GM19468 (cell line): ENCODE data around the gene RNPS1.
"Not testable (repeated sequence)": the region's sequence is repeated elsewhere in the genome, so short reads cannot be mapped to it uniquely, and the experiment has no call there.

Experiments
- ATAC-seq: cut with Tn5 transposase; IDR thresholded peaks from one replicate; pipeline ENCODE4 v1.9.1; 2021; ENCODE audit warnings: mild to moderate bottlenecking, moderate library complexity, moderate number of reproducible peaks; ENCODE audit not compliant: unreplicated experiment; ENCODE audit errors: extremely low read depth

Gene RNPS1

DNA sequence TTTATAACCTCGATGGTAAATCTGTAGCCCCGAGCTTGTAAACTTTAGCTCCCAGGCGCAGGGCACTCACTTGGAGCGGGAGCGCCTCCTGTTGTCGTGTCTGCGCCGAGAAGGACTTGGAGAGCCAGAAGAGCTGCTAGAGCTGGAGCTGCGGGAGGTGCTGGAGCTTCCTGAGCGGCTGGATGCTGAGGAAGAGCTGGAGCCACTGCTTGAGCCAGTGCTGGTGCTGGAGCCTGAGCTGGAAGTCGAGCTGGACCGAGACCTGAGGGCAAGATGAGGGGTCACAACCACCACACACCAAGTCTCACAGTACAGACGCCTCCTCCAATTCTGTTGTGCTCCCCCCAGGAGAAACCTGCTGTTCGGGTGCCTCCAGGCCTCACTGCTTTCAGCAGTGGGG is 4.9 kb downstream of the RNPS1 start:
- not testable (repeated sequence) for ATAC-seq

- ATAC-seq = no peak
Observed at GRCh38 chr16:2260250-2260649, 7.7 kb downstream of the RNPS1 start.

DNA sequence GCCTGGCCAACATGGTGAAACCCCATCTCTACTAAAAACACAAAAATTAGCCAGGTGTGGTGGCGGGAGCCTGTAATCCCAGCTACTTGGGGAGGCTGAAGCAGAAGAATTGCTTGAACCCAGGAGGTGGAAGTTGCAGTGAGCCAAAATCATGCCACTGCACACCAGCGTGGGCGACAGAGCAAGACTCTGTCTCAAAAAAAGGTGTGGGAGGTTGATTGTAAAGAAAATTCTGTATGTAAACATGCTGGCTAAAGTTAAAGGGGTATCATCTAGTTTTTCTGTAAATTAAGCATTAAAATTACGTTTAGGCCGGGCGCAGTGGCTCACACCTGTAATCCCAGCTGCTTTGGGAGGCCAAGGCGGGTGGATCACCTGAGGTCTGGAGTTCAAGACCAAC is 9.4 kb downstream of the RNPS1 start:
- not testable (repeated sequence) for ATAC-seq

GRCh38 chr16:2257726-2258125 is 10.2 kb downstream of the RNPS1 start:
- ATAC-seq = no peak

DNA sequence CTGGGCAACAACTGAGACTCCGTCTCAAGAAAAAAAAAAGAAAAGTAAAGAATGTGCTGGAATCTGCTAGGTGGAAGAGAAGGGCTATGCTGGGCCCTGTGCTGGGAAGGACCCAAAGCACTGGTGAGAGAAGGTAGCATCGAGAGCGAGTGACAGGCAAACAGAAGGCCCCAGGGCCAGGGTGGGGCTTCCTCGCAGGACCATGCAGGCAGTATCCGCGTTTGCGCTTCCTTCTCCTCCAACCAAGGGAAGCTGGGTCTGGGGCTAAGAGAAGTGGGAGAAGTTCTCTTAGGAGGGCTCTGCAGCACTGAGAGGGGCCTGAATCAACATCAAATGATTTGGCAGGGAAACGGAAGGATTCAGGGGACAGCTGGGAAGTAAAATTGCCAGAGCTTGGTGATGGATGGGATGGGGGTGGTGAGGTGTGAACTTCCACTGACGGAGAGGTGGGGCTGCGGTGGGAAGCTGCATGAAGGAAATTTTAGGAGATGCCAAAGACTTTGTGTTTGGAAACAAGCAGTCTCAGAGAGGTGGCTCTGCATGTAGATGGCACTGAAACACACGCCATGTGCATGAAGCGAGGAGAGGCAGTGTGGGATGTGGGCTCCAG is 11.3 kb downstream of the RNPS1 start:
- no peak for ATAC-seq

GRCh38 chr16:2253293-2253692 is 14.6 kb downstream of the RNPS1 start:
- ATAC-seq = no peak

DNA sequence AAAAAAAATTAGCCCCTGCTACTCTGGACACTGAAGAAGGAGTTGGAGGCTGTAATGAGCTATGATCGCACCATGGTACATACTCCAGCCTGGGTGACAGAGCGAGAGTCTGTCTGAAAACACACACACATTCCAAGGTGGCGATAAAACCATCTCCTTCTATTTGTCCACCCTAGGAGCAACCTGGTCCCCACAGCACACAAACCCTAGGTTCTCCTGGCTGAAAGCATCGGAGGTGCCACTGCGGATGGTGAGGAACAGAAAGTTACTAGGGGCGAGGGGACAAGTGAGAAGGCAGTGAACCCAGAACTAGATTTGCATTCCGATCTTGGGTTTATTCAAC is 15.1 kb downstream of the RNPS1 start:
- ATAC-seq = no peak

- peak; percentile 70 for ATAC-seq
Observed at GRCh38 chr16:2251296-2252111, 16.4 kb downstream of the RNPS1 start, which contains the start of gene ECI1. ECI1 (minus strand) TSS chr16:2251587; CDS start chr16:2251566, 21 bp downstream.

DNA sequence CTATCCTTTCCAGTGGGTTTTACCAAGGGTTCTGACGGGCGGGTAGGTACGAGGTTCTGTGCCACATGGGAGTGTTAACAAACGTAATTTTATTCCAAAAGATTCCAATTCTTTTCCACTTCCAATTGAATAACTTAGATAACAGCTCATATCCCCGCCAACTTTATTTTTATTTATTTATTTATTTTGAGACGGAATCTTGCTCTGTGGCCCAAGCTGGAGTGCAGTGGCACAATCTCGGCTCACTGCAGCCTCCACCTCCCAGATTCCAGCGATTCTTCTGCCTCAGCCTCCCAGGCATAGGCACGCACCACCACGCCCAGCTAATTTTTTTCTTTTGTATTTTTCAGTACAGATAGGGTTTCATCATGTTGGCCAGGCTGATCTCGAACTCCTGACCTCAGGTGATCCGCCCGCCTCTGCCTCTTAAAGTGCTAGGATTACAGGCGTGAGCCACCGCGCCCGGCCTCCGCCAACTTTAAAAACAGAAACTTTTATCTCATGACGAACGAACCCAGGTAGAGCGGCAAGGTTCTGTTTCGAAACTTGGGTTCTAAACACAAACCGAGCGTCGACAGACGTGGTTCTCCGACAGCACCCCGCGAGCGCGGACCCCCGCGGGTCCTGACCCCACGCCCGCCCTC is 17.2 kb downstream of the RNPS1 start:
- no peak for ATAC-seq

DNA sequence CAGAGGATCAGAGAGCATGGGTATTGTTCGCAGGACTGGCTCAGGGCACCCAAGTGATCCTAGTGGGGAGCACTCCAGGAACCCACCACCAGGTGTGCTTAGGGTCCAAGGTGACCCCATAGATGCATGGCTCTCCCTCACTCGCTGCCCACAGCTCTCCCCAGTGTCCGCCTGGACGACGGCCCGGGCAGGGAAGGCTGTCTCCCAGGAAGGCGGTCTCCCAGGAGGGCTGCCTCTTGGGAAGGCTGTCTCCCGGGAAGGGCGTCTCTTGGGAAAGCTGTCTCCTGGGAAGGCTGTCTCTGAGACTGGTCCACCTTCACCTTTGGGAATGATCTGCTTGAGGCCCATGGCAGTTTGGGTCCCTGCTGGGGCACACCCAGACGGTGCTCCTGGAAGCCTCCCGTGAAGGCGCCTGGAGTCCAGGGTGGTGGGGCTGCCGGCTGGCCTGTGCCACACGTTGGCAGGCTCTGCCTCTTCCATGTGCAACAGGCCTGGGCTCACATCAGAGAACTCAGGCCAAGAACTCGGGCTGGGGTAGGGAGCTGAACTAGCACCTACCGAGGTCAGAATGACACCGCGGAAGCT is 21.5 kb downstream of the RNPS1 start:
- no peak for ATAC-seq

GRCh38 chr16:2244926-2245795 is 22.8 kb downstream of the RNPS1 start:
- ATAC-seq = no peak

DNA sequence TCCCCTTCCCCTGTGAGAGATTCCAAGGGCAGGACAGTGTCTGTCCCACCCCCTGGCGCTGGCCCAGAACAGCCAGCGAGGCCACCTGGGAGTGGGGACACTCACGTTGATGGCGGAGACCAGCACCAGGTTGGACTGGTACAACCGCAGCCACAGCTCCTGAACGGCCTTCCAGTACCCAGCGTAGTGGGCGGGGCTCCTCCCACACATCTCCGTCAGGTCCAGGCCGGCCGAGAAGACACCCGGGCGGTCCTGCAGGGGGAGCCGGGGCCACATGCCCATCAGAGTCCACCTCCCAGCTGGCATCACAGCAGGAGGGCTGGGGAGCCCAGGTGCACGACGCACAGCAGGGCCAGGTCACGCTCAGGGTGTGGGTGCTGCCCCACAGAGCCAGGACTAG is 23.6 kb downstream of the RNPS1 start:
- ATAC-seq = no peak

GRCh38 chr16:2243781-2244180 is 24.1 kb downstream of the RNPS1 start:
- no peak for ATAC-seq

DNA sequence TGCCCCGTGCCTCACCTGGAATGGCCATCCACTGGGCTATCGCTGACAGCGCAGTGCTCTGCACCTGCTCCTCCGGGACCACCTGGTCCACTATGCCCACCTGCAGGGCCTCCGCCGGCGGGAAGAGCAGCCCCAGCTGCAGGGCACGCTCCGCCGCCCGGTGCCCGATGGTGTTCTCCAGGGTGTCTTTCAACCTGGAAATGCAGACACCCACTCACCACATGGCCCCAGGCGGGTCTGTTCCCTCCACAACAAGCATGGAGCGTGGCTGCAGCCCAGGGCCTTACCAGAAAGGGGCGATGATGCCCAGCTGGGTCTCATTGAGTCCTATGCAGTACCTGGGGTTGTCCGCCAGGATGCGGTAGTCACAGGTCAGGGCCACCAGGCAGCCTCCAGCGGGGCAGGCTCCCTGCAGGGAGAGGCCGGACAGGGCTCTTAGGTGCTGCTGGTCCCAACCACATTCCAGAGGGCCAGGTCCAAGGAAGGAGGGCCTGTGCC is 24.8 kb downstream of the RNPS1 start:
- ATAC-seq = no peak

DNA sequence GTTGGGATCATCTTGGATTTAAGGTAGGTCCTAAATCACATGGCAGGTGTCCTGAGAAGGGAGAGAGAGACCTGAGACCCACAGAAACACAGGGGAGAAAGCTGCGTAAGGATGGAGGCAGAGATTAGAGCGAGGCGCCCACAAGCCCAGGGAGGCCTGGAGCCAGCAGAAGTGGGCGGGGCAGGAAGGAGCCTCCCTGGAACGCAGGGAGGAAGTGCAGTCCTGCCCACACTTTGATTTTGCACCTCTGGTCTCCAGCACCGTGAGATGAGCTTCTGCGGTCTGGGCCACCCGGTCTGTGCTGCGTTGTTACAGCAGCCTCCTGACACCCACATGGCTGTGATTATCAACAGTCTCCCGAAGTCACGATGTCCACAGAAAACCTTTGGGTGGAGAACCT is 25.3 kb downstream of the RNPS1 start:
- ATAC-seq = no peak

- ATAC-seq = not testable (repeated sequence)
Observed at GRCh38 chr16:2240331-2240730, 27.6 kb downstream of the RNPS1 start.

DNA sequence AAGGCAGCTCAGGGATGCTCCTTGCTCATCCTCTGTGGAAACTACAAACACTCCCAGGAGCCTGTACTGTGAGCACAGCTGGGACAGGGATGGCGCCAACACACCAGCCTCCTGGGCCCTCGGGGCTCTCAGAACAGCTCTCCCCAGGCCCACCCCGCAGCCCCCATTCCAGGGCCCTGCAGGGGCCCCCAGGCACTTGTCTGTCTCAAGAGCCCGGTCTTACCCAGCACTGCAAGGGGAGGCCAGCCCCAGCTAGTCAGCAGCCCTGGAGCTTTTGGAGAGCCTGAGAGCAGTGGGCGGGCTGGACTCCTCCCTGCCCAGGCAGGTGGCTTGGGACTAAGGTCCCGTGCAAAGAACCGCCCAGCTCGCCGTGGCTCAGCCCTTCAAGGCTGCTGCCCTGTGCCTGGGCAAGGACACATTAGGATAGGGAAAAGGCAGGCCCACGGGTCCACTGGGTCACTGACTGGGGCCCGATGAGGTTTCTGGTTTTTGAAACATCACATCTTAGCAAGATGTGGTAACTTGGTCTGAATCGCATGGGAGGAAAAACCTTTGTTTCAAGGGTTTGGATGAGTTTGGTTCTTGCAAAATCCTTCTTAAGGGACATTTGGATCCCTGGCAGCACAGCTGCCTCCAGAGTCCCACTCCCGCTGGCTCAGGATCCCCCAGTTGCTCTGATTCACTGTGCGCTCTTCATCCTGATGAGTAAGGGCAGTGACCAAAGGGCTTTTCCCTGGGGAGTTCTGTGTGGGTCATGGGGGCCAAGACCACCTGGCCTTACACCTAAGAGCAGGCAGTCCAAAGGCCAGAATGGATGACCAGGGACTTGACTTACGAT is 28.9 kb downstream of the RNPS1 start:
- no peak for ATAC-seq

- ATAC-seq = no peak
Observed at GRCh38 chr16:2238150-2238837, 29.6 kb downstream of the RNPS1 start.
